Hepatocyte (in vitro differentiated cells): Measurements from ENCODE around the gene KIF15.

Experiments used
- EZH2 ChIP-seq: fragments of 200-600 bp; sonication (generic); IDR thresholded peaks from 2 replicates; pipeline ENCODE4 v1.6.1; 2016; ENCODE audit warnings: antibody characterized with exemption, mild to moderate bottlenecking, borderline replicate concordance
- TF ChIP-seq, protein P1 (sequence below): fragments of 200-600 bp; sonication (generic); IDR thresholded peaks from 2 replicates; pipeline ENCODE4 v1.5.1; 2016; ENCODE audit warnings: antibody characterized with exemption, mild to moderate bottlenecking; ENCODE audit not compliant: poor library complexity

GRCh38 chr3:44764248-44764647 is 2.7 kb downstream of the KIF15 start:
- TF ChIP-seq EZH2: no peak
- TF ChIP-seq, protein P1, sequence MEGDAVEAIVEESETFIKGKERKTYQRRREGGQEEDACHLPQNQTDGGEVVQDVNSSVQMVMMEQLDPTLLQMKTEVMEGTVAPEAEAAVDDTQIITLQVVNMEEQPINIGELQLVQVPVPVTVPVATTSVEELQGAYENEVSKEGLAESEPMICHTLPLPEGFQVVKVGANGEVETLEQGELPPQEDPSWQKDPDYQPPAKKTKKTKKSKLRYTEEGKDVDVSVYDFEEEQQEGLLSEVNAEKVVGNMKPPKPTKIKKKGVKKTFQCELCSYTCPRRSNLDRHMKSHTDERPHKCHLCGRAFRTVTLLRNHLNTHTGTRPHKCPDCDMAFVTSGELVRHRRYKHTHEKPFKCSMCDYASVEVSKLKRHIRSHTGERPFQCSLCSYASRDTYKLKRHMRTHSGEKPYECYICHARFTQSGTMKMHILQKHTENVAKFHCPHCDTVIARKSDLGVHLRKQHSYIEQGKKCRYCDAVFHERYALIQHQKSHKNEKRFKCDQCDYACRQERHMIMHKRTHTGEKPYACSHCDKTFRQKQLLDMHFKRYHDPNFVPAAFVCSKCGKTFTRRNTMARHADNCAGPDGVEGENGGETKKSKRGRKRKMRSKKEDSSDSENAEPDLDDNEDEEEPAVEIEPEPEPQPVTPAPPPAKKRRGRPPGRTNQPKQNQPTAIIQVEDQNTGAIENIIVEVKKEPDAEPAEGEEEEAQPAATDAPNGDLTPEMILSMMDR: no peak
